NB4 (cell line): ENCODE data around the gene FAM90A1.
"Not testable (repeated sequence)": the region's sequence is repeated elsewhere in the genome, so short reads cannot be mapped to it uniquely, and the experiment has no call there.

Experiments used
- TF ChIP-seq, protein P1 (sequence below): IDR thresholded peaks from one replicate; pipeline ENCODE4 v1.5.1; 2012; ENCODE audit warnings: low read depth, low read length
- TF ChIP-seq, protein P2 (sequence below): IDR thresholded peaks from 2 replicates; pipeline ENCODE4 v1.6.1; 2011; ENCODE audit warnings: low read depth, low read length

DNA sequence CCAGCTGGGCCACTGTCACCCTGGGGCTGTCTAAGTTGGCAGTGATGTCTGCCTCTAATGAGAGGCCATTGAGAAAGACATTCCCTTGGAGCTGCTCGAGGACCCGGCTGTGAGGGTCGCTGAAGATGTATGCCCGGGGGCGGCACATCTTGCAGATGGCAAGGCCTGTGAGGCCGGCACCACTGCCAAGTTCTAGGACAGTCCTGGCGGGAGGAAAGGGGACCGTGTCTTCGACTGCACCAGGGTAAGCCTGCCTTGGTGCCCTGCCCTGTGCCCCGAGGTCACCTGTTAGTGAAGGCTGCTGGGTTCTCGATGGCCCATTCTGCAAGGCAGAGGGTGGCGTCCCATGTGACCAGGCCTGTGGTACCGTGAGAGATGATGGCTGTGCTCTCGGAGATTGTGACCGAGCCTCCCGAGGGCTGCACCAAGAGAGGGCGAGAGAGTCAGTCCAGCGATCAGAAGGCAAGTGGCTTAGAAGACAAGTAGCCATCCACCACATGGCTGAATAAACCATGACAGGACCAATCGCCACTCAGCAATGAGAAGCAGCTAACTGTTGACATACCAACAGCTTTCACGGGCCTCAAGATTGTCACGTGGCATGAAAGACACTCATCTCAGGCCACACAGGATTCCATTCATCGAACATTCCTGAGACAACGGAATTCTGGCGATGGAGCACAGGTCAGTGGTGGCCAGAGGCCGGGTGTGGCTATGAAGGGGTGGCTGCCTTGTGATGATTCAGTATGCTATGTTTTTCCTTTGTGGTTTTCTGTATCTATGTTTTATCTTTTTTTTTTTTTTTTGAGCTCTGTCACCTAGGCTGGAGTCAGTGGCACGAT, 8.1 kb upstream of the FAM90A1 start:
- TF ChIP-seq, protein P1, sequence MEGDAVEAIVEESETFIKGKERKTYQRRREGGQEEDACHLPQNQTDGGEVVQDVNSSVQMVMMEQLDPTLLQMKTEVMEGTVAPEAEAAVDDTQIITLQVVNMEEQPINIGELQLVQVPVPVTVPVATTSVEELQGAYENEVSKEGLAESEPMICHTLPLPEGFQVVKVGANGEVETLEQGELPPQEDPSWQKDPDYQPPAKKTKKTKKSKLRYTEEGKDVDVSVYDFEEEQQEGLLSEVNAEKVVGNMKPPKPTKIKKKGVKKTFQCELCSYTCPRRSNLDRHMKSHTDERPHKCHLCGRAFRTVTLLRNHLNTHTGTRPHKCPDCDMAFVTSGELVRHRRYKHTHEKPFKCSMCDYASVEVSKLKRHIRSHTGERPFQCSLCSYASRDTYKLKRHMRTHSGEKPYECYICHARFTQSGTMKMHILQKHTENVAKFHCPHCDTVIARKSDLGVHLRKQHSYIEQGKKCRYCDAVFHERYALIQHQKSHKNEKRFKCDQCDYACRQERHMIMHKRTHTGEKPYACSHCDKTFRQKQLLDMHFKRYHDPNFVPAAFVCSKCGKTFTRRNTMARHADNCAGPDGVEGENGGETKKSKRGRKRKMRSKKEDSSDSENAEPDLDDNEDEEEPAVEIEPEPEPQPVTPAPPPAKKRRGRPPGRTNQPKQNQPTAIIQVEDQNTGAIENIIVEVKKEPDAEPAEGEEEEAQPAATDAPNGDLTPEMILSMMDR = not testable (repeated sequence)
- TF ChIP-seq, protein P2, sequence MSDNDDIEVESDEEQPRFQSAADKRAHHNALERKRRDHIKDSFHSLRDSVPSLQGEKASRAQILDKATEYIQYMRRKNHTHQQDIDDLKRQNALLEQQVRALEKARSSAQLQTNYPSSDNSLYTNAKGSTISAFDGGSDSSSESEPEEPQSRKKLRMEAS = not testable (repeated sequence)
